Gastroesophageal sphincter (tissue), 3 donors: ENCODE measurements around the gene OR6K2.

Experiments
- EP300 ChIP-seq: sonication (generic); formaldehyde crosslinking; IDR thresholded peaks from one replicate; pipeline ENCODE4 v1.6.1; 2017; ENCODE audit warnings: antibody characterized with exemption, mild to moderate bottlenecking
- POLR2A ChIP-seq, 2 donors: fragments of 450-650 bp; IDR thresholded peaks; one replicate each; pipeline ENCODE4 v1.6.1; 2017; ENCODE audit warnings: antibody characterized with exemption in 2 of 2, mild to moderate bottlenecking in 2 of 2, moderate library complexity in 1 of 2
- POLR2AphosphoS5 ChIP-seq: sonication (generic); formaldehyde crosslinking; IDR thresholded peaks from one replicate; pipeline ENCODE4 v1.6.1; 2017; ENCODE audit warnings: antibody characterized with exemption
- TF ChIP-seq, protein P1 (sequence below), 4 experiments: fragments of 200-600 bp in 2 of 4; fragments of 450-650 bp in 2 of 4; sonication (generic) in 1 of 4; IDR thresholded peaks; one replicate each; pipeline ENCODE4 v1.5.1; 2017 to 2019; ENCODE audit warnings: antibody characterized with exemption in 4 of 4, mild to moderate bottlenecking in 2 of 4, moderate library complexity in 2 of 4

GRCh38 chr1:158730453-158730852 lies 30.0 kb upstream of the OR6K2 start:
- TF ChIP-seq, protein P1, sequence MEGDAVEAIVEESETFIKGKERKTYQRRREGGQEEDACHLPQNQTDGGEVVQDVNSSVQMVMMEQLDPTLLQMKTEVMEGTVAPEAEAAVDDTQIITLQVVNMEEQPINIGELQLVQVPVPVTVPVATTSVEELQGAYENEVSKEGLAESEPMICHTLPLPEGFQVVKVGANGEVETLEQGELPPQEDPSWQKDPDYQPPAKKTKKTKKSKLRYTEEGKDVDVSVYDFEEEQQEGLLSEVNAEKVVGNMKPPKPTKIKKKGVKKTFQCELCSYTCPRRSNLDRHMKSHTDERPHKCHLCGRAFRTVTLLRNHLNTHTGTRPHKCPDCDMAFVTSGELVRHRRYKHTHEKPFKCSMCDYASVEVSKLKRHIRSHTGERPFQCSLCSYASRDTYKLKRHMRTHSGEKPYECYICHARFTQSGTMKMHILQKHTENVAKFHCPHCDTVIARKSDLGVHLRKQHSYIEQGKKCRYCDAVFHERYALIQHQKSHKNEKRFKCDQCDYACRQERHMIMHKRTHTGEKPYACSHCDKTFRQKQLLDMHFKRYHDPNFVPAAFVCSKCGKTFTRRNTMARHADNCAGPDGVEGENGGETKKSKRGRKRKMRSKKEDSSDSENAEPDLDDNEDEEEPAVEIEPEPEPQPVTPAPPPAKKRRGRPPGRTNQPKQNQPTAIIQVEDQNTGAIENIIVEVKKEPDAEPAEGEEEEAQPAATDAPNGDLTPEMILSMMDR (IDR thresholded peaks at IDR 0.05): no peak
- no peak for TF ChIP-seq EP300
- TF ChIP-seq POLR2A (IDR thresholded peaks at IDR 0.05): no peak
- no peak for TF ChIP-seq POLR2AphosphoS5
